NCI-H1092 treated with DMSO at 0.1 percent for 48 hours (cell line): ENCODE data around the gene PRCC.

Source experiments
- DNase-seq: peaks from one replicate; lab custom pipeline; 2025; lab: John Stamatoyannopoulos, UW

Gene PRCC

DNA sequence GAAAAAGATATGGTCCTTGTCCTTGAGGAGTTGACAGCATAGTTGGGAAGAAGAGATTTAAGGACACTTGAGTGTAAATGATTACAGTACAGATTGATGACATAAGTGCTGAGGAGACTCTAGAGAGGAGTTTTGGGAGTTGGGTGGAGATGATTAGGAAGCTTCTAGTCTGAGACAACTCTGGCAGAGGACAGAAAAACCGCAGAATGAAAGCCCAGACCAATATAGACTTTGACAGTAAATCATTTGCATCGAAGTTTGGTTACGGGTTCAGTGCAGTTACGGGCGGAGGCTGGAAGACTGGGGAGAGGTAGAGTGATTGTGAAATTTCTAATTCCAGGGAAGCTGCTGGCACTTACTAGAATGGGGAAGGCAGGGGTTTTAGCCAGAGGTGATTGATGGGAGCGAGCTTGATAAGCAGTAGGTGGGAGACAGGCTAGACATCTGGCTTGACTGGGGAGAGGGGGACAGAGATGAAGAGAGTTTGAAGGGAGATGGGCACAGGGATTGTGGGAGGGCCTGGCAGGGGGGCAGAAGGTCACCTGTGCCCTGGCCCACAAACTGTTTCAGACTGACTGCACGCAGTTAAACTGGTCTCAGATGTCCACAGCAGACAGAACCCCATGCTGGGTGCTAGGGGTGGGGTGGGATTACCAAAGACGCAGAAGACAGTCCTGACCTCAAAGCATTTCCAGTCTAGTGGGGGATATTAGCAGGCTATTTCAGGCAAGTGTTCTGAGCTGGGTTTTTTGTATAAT, 29.2 kb downstream of the PRCC start:
- no peak for DNase-seq

GRCh38 chr1:156797212-156797871, 30.0 kb downstream of the PRCC start:
- DNase-seq: peak; percentile 69

GRCh38 chr1:156801409-156802121, 34.2 kb downstream of the PRCC start:
- DNase-seq: no peak

- DNase-seq: no peak
Observed at GRCh38 chr1:156802421-156802935, 35.1 kb downstream of the PRCC start.

- DNase-seq: no peak
Observed at GRCh38 chr1:156803086-156803851, 35.9 kb downstream of the PRCC start.

DNA sequence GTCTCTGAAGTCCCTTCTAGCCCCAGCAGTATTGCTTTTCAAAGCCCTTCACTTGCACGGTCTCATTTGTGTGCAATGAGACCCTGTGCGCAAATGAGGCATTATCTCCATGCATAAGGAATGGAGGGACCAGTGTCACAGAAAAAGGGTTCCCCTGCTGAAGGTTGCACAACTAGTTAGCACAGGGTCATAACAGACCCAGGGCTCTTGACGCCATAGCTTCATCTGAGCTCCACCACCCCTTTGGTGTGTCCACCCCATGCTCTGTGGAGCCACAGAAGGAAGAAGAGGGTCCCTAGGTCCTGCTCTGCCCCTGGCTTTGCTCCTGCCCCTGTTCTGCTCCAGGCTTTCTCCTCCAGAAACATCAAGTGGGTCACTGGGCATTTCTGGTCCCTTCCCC, 36.7 kb downstream of the PRCC start:
- DNase-seq: no peak

DNA sequence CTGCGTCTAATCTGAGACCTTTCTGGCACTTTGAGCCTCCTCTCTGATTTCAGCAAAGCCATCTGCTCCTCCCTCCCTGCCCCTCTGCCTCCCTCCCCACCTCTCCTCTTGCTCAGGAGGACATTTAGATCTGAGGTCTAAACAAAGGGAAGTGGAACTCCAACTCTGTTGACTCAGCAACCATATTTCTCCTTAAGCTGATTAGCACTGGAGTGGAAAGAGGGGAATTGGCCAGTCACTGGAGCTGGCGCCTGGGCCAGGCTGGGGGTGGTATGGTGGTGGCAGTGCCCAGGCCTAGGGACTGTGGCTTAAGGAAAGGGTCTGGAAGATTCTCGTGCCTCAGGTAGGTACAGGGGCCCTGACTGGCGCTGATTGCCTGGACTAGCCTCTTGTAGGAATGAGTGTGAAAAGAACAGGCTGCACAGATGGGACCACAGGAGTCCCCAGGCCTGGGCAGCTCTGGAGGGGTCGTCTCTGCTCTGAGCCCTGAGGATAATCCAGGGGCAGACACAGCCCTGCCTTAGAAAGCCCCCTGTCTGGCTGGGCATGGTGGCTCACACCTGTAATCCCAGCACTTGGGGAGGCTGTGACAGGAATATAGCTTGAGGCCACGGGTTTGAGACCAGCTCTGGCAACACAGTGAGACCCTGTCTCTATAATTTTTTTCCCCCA, 37.4 kb downstream of the PRCC start:
- DNase-seq: peak; percentile 76

DNA sequence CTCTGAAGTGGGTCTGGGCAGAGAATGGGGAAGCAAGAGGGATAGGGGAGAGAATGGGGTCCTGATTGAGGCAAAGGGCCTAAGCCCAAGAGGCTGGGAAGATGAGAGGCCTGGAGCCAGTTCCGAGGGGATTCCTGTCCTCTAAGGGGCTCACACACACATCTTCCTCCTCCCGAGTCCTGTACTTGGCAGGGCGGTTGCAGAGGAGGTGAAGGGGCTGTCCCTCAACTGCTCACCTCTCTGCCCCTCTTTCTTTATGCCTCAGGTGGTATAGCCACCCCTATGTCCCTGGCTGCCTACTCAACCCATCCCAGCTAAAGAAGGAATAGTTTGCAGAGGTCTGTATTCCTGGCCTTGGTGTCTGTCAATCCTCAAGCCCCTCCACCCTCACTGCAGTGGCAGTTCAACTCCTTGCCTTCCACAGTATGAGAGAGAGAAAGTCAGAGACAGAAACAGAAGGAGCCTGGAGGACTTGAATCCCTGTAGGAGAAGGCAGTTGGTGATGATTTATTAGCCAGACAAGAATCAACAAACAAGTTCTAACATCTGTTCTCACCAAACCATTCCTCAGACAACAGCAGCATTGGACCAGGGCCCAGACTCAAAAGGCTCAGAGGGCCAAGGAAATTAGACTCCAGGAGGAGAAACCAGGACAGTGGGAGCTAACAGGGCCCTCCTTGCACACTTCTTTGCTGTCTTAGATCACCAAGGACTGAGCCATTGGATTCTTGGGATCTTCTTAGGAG, 38.6 kb downstream of the PRCC start:
- no peak for DNase-seq

DNA sequence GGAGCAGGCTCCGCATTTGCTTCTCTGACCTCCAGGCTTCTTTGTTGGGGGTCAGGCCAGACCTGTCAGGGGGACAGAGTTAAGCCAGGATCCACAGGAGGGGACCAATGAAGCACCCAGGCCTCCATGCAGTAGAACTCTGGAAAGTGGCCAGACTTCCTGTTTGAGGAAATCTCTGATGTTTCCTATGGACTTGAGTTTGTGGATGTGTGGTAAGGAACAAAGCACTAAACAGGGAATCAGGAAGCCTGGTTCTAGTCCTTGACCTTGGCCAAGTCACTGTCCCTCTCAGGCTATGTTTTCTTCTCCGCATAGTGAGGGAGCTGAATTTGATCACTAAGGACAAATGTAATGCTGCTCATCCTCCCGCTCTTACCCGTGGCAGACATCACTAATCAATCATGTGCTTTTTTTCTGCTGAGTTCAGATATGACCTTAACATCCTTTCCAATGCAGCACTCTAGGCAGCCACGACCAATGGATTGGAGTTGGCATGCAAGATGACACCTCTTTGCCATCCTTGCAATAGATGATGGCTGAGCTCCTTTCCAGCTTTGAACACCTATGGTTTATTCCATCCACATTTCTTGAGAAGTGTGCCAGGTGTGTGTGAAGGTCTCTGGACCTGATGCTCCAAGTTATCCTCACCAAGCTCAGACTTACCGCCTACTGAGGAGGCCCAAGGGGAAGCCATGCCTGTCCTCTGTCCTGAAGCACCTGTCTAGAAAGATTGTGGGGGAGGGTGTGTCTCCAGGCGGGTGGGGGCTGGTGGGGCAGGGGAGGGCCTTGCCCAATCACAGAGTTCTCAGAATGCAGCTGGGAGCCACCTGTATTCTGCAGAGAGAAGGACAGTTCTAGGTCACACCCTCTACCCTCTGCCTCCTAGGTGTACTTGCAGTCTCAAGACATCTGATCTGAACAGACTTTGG, 39.4 kb downstream of the PRCC start:
- DNase-seq: no peak

- no peak for DNase-seq
Observed at GRCh38 chr1:156807627-156808026, 40.3 kb downstream of the PRCC start.

DNA sequence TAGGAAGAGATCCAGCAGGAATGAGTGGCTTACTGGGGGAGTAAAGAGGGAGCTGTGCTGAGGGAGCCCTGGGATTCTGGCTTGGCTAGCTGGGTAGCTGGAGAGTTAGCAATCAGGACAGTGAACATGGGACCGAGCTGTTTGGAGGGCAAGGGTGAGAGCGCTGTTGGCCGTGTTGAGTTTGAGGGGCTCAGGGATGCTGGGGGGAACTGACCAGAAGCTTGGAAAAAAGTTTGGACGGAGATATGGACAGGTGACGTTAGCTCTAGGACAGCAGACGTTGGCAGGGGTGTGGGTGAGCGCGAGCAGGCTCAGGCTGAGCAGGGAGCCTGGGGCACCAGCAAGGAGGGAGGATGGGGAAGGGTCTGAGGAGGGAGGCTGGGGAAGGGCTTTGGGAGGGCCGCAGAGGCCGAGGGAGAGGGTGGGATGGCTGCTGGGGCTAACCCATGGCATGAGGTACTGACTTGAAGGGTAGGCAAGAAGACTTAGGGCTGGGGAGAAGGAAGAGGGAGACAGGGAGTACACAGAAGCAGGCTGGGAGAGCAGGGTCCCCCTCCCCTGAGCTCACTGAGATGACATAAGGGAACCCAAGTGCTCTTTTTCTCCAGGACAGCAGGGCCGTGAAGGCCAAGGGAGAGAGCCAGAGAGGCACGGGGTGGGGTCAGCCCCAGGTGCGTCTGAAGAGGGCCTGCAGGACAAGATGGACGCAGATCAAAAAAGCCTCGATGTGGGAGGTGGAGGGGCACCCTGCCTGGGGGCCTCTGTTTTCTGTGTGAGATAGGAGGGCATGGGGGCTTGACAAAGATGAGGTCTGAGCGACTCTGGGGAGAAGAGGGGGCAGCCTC, 41.1 kb downstream of the PRCC start:
- DNase-seq: no peak

- DNase-seq: no peak
Observed at GRCh38 chr1:156809281-156809680, 41.9 kb downstream of the PRCC start.

DNA sequence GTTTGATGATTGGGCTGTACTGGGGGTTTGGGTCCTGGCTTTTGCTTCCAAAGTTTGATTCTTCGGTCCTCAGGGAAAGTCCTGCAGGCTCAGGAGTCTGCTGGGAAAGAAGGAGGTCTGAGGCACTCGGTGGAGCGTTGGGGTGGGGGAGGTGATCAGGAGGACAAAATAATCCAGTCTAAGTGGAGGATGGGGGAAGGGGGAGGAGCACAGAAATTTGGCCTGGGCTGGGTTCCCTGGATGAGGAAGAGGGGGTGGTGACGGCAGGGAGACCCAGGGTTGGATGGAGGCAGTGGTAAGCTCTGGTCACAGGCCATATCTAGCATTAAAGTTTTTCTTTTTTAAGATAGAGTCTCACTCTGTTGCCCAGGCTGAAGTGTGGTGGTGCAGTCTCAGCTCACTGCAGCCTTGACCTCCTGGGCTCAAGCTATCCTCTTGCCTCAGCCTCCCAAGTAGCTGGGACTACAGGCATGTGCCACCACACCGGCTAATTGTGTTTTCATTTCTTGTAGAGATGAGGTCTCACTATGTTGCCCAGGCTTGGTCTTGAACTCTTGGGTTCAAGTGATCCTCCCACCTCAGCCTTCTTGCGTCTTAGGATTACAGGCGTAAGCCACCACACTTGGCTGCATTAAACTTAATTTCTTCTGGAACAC, 42.5 kb downstream of the PRCC start:
- no peak for DNase-seq

DNA sequence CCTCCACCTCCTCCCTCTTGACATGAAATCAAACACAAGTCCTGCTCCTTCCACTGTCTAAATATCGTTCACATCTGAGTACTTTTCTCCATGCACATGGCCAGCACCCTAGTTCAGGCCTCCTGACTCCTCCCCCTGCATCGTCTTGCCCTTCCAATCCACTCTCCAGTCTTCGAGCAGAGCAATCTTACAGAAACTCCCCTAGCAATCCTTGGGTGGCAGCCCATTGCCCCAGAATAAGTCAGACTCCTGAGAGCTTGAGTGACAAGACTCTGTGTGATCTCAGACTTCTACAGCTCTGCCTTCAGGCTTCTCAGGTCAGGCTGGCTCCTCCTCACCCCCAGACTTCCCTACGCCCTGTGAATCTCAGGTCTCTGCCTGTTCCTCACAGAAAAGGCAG, 43.8 kb downstream of the PRCC start:
- no peak for DNase-seq

DNA sequence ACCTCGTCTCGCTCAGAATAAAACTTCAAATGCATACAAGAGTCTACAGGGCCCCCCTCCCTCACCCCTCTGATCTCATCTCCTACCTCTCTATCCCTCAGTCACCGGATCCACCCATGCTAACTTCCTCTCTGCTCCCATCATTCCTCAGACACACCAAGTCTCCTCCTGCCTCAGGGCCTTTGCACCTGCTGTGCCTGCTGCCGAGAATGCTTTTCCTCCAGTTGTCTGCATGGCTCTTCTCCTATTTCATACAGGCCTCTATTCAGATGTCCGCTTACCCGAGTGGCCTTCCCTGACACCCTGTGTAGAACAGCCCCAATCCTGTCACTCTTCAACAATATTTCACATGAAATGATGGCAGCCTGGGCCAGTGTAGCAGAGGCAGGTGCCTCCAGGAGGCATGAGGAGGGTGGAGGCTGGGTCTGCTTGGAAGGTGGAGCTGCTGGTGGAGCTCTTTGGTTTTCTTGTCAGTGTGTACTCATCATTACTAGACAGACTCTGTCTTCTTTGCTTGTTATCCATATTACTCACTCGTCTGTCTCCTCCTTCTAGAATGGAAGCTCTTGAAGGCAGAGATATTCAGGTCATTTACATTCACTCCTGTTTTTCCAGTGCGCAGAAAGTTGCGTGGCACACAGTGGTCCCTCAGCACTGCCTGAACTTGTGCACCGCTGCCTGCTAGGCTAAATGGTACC, 45.1 kb downstream of the PRCC start:
- no peak for DNase-seq

DNA sequence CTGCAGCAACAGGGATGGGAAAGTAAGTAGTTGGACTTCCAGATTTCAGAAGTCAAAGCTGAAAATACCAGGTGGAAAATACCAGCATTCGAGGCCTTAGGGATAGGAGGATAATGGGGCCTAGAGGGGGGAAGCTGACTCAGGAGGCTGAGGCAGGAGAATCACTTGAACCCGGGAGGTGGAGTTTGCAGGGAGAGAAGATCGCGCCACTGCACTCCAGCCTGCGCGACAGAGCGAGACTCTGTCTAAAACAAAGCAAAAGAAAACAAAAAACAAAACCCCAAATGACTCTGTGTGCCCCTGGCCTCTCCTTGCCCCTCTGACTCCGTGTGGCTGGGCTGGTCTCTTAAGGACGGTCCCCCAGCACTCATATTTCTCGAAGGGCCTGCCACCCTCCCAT, 46.0 kb downstream of the PRCC start:
- no peak for DNase-seq

DNA sequence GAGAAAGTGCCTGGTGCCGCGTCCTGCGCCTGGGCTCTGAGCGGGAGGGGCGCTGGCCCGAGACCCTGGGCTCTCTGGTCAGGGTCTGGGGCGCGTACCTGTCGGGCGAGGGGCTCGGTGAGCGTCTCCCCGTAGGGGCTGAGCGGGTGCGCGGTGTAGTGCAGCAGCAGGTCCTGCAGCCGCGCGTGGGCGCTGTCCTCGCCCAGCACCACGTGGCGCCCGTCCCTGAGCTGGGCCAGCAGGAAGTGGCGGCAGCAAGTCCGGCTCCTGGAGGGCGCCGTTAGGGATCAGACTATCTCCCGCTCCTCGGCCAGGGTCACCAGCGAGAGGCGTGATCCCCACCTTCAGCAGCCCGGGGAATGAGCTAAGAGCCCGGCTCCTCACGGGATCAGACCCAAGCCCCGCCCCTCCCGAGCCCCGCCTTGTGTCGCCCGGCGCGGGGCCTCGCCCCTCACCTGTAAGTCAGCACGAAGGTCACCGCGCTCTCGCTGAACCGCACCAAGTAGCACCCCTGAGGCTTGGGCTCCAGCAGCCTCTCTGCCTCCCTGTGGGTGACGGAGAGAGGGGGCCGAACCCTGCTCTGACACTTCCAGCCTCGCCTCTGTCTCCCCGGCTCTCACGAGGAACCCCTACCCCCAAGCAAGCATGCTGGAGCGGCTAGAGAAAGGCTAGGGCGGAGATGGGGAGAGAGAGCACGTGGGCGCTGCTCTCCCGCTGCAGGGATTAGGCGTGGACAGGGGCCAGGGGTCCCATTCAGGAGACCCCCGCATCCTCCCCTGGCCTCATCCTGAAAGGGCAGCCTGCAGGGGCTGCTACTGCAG, 46.6 kb downstream of the PRCC start:
- peak; percentile 65 for DNase-seq
